ENCODE measurements around the gene THSD4.

THSD4 gene

DNA sequence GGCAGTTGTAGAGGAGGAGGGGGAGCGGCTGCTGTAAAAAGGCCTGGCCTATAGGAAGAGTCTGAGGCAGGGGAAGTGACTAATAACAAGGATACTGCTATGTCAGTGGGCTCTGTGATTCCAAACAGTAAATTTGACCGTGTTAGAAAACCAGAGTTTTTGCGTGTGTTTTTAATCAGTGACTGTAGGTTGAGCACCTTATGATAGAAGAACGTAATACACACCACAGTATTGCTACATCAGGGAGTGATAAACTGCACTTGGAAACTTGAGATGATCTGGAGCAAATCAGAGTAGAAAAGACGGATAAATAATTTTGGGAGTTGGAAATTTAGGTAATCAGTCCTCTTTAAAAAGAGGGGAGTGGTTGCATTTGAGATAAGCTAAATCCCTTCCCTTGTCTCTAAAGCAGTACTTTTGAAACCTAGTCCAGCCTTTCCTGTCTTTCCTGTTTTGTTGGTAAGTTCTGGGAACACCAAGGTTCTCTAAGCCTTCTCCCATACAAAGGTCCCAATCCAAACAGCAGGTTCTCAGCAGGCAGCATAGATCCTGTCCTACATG lies 564.6 kb downstream of the THSD4 start:
- no peak for DNase-seq

DNA sequence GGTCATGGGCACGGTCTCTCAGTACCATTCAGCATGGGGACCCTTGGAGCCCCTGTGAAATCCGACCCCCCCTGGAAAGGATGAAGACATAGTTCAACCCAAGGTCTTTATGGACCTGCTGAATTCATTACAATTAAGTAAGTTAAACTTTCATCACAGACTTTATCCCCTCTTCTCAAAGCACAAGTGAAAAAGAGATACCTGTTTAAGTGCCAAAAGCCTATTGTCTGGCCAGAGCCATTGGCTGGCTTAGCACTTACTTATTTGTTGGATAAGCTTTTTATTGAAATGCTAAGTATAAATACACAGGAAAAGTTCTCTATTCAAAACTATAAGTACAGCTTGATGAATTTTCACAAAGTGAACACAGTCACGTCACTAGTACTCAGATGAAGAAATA lies 566.7 kb downstream of the THSD4 start:
- DNase-seq = no peak

DNA sequence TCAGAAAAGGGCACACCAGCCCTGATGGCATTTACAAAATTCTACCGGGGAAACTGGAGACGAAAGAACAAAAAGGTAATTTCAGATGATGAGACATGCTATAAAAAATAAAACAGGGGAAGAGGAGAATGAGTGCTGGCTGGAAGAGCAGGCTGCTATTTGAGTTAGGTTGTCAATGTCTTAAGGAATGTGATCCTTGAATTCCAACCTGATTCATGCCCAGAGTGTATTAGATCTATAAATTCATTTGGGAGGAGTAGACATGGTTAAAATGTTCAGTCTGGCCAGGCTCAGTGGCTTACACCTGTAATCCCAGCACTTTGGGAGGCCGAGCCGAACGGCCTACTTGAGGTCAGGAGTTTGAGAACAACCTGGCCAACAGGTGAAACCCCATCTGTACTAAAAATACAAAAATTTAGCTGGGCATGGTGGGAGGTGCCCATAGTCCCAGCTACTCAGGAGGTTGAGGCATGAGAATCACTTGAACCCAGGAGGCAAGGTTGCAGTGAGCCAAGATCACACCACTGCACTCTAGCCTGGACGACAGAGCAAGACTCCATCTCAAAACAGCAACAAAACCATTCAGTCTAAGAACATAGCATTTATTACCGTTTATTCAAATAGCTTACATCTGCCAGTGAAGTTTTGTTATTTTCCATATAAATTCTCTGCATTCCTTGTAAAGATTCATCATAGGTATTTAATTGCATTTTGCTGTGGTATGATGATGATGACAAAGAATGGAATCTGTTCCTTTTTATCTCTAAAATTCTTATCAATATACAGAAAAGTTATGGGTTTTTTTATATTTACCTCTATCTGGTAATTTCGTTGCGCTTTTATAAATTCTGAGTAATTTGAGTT lies 568.4 kb downstream of the THSD4 start:
- no peak for DNase-seq

DNA sequence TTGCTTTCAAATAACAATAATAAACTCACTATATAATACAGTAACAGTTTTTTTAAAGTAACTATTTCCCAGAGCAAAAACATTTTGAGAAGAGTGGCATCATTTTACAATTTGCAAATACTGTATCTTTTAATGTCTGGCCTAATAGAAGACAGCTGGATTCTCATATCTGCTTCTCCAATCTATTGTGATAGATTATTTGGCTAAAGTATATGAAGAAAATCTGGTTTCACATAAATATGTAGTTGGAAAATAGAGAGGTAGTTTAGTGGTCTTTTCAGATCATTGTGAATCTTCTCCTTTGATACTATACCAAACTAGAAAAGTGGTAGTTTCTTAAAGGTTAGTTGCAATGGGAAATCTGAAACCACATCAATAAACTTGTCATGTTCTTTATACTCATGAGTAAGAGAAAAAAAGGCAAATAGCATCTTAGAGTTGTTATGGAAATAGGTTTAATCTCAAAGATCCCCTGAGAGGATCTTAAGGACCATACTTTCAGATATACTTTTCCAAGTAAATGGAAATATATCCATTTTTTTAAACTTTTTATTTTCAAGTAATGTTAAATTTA lies 570.2 kb downstream of the THSD4 start:
- no peak for DNase-seq

DNA sequence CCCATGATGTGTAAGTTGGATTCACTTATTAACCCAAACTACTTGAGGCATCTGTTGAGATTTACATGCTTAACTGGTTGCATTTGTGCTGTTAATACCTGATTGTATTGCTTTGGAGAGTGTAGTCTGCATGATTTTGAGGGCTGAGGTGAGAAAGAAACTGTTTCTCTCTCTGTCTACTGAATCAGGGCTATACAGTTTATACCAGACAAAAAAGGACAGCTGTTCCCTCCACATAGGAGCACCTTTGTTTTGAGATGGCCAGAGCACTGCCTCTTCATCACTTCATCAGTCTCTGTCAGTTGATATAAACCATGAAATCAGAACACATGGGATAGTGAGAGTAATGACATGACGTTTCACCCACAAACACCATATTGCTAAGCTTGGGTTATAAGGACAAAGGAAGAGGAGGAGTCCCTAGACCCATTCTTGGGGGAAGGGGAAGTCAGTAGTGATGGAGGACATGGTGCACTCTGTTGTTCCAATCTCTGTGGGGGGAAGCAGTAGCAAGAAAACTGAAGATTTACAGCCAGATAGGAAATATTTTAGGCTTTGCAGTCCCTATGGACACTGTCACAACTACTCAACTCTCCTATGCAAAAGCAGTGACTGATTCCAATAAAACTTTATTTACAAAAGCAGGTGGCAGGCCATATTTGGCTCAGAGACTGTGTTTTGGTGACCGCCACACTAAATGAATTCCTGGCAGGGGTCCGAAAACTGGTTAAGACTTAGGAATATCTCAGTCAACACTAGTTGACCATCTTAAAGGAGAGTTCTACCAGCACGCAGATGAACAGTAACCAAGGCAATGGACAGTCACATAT lies 571.2 kb downstream of the THSD4 start:
- no peak for DNase-seq

DNA sequence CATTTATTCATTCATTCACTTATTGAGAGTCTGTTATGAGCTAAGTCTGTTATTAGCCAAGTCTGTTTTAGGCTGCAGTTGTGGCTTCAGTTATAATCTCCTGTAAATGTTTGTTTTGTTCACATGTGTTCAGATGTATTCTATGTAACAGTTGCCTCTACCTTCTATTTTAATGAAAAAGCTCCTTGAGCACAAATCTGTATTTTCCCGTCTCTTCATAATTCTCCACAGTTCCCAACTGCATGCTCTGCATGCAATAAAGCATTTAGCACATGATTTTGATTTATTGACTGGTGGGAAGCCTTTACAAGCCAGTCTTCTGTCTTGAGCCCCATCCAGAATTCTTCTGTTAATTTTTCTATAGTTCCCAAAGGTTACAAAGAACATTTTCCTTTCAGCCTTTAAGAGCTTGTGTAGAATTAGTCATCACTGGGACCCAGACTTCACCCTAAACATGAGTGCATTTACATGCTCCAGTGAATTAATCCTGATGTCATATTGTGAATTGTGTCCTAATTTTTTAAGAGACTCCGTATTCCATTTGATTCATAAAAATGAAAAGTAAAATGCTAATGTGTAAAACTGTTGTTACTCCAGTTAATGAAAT lies 572.7 kb downstream of the THSD4 start:
- DNase-seq = no peak

DNA sequence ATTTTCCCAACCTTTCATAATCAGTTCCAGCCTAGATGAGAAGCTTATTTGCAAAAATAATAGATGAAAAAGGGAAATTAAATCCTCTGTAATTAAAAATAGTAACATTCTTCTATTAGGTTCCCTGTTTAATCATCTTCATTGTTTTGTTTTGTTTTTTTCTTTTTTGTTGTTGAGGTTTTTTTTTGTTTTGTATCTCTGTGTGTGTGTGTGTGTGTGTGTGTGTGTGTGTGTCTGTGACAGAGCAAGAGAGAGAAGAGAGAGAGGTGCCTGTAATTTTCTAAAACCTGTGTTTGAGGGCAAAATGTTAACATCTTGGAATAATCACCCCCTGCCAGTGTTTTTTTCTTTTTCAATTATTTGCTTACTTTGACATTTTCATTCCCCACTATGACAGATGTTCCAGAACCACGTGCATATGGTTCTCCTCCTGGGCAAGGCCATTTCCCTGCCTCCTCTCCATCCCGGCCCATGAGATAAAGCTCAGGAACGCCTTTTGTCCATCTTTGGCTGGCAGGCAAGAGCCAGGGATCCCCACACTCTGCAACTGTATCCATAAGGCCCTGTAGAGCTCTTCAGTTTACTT lies 573.3 kb downstream of the THSD4 start:
- no peak for DNase-seq

DNA sequence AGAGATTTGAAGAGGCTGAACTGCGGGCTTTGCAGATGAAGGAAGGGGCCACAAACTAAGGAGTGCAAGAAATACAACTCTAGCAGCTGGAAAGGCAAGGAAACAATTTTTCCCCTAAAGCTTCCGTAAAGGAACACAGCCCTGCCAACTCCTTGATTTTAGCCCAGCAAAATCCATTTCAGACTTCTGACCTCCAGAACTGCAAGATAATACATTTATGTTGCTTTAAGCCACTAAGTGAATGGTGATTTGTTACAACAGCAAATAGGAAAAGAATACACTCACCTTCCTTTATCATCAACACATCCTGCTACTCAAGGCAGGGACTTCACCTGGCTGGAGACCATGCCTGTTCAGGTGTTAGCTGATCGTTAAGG lies 575.8 kb downstream of the THSD4 start:
- no peak for DNase-seq

DNA sequence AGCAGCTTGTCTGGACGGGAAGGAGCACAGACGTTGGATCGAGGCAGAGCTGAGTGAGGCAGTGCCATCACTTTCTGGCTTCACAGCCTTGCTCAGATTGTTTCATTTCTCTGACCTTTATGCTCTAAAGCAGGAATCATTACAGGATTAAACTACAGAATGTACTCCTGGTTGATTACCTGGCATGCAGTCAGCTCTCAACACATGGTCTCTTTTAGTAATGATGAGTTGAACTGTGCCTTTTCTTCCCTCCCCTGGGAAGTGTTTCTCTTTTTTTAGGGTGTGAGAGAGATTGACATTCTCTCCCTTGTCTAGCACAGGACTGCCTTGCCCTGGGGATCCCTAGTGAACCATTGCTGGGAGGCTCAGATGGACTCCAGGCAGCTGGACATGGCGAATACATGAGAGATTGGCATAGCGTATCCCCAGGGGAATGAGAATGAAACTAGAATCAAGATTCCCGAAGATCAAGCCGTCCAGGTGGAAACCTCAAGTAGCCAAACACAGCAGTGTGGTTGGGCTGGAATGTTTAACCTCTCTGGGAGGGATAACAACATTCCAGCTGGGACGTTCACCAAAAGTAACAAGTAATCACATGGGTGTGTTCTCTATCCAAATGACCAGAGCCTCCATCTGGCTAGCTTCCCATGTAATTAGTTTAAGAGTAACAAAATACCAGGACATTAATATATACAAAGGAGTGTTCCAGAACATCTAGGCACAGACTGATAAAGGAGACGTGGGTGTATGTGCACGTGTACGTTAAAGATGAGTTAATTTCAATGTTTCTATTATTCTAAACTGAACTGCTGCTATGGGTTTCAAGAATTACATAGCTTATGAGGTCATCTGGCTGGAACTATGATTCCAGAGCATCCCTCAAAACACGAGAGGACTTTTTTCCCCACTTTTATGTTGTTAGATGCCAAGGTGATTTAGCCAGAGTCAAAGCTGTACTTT lies 576.5 kb downstream of the THSD4 start:
- DNase-seq = no peak

DNA sequence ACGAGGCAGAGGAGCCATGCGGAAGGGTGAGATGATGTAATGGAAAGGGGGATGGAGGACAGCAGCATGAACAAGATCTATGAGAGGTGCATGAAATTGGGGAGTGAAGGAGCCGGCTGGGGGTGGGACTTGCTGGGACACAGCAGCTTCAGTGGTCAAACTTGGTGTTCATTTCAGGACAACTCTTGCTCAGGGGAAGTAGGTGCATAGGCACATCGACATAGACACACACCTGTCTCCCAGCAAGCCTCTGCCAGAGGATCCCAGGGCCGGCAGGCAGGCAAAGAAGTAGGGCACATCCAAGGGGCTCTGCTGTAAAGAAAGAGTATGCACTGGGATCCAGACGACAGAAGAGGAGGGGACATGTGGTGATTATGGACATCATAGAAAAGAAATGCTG lies 582.0 kb downstream of the THSD4 start:
- no peak for DNase-seq

DNA sequence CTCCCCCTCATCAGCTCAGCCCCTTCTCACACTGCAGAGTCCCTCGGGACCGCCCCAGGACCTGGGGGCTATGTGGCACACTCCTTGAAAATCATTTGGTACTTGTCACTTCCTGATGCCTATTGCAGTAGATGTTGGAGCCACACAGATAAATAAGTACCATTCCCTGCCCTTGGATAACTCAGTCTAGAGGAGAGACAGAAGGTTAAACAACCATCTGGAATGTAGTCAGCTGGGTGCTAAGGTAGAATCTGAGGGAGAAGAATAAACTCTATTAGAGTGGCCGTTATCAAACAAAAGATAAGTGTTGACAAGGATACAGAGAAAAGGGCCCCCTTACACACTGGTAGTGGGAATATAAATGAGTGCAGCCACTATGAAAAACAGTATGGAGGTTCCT lies 582.8 kb downstream of the THSD4 start:
- DNase-seq = no peak

DNA sequence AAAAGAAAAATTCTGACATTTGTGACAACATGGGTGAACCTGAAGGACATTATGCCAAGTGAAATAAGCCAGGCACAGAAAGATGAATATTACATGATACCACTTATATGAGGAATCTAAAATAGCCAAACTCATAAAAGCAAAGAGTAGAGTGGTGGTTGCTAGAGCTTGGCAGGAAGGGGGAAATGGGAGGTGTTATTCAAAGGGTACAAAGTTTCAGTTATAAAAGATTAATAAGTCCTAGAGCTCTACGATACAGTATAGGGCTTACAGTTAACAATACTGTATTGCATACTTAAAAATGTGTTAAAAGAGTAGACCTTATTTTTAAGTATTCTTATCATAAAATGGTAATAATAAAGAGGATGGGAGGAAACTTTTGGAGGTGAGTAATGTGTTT lies 583.5 kb downstream of the THSD4 start:
- no peak for DNase-seq

DNA sequence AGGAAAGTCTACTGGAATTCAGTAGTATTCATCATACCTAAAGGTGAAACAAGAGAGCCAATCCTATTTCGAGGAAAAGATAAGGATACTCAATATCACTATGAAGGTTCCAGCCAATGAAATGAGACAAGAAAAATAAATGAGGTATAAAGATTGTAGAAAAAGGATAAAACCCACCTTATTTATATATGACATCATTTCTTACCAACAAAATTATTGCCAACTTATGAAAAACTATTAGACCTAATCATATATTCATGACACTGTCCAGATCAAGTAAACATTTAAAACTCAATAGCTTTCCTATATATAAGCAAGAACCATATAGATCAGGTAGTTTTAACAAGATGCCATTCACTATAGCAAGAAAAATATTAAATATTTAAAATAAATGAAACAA lies 584.7 kb downstream of the THSD4 start:
- no peak for DNase-seq

DNA sequence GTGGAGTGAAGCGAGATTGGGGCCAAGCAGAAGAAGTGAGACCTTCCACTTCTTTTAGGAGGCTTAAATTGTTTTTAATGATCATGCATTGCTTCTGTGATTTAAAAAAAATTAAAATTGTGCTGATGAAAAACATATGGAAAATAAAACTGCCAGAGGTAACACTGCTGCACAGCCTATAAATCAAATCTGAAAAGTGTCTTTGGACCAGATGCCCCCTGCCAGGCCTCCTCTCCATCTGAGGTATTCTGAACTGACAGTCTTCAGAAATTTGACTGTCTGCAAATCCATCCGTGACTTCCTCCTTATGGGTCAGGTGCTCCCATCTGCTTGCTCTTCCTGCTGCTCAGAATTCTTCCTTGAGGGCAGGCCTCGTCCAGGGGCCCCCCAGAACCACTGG lies 586.5 kb downstream of the THSD4 start:
- no peak for DNase-seq

DNA sequence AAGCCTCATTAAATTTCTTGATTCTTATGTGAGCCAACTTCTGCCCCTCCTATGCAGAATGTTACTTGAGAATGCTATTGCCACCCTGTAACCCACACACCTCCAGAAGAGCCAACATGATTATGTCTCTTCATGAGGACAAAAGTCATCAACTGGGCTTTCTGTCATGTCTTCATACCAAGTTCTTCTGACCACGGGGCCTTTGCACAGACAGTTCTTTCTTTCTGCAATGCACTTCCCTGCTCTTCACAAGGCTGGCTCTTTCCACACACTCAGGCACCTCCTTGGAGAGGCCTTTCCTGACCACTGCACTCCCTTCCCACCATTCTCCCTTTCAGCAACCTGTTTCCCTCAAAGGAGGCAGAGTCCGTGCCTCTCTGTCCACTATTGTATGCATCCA lies 587.2 kb downstream of the THSD4 start:
- no peak for DNase-seq

DNA sequence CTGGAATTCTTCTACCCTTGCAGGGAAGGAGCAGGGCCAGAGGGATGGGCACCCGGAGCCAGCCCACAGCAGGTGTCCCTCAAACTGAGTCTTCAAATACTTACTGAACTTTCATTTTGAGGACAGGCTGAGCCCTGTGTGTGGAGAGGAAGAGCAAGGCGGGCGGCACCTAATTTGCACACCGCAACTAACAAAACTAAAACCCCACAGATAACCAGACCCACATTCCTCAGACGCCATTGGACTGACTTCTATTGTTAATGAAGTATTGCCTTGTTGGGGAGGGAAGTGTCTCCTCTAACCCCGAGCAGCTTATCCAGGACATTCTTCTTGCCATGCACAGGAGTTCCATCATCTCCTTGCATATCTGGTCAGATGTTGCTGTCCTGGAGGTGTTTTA lies 589.9 kb downstream of the THSD4 start:
- DNase-seq = no peak

DNA sequence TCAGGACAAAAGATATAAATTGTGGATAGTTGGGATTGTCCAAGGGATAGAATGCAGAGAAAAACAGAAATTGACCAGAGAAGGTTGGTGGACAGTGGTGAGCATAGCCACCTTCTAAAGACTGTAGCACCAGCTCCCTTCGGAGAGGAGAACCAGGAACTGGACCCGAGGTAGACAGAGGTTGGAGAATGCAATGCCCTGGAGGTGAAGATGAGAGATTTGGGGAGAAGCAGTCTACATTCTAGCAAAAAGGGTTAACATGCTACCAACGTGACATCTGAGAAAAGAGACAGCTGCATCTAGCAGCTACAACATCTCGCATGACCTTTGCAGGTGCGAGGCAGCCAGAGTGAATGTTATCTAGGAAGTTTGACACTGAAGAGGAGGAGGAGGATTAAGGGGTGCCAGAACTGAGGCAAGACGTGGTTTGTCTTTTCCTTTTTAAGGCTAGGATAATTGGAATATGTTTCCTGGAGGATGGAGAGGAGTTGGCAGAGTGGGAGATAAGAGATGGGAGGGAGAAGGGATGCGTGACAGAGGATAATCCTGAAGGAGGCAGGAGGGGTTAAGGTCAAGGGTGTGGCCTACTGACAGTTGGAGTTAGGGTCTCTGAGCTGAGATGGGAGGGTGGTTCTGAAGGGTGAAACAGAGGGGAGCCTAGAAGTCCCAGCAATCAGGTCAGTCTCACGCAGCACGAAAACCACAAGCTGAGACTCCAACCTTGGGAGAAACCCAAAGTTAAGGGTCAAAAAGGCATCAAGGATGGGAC lies 591.4 kb downstream of the THSD4 start:
- no peak for DNase-seq

DNA sequence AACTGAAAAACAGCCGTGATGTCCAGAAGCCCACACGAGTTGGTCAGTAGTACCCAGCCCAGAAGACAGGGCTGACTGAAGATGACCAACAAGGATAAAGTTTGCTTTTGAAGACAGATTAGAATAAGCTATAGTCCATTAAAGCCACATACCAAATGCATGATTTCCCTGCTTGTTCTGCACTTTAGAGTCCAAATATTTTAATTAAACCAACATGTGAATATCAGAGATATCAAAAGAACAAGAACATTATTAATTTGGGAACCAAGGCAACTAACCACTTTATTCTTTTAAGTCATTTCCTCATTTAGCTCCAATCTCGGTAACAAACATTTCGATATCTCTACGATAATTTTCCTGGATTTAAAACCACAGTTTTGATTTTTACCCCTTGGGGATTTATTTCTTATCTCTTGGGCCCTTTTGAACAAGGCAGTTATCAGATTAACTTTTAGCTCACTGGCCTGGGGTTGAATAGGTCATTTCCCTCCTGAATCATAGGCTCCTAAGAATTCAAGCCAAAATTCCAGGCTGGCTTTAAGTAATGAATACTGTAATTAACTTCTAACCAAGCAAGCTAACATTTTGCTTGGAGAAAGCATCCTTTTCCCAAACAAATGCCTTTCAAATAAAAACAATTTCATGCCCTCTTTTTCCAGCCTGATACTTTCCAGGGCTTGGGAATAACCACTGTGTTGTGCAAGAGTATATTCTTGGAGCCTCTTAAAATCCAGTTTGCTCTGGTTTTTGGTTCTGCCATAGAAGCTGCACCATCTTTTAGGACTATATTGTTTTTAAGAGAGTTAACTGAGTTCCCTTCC lies 592.2 kb downstream of the THSD4 start:
- DNase-seq = no peak

DNA sequence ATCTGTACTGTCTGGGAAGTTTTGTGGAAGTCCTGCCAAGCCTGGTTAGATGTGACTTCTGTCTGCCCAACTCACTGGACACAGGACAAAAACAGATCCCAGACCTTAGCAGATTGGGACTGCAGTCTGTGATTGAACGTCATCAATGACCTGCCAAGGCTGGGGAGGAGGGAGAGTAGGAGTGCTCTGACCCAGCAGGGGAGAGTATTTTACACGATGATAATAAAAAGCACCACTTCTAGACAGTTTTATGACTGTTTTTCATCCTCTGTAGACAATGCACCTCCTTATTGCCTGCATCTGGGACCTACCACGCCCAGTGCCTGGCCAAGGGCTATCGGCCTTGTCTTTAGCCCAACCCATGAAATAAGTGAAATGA lies 592.8 kb downstream of the THSD4 start:
- no peak for DNase-seq

DNA sequence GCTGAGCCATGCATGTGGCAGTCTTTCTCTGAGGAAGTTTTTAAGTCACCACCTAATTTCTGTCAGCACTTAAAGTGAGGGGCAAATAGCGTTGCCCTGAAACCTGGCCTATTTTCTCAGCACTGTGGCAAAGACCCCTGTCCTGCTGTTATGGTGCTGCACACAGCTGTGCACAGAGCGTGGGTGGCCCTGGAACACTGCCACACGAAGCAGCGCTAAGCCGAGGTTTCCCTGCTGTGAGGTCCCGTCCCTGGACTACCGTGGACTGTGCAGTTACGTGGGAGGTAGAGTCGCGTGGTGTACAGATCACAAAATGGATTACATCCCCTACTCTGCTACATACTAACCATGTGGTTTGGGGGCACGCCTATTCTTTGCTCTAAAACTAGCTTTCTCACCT lies 593.5 kb downstream of the THSD4 start:
- no peak for DNase-seq
